Measurements from ENCODE around the gene MRPL41. TPM values are rescaled to one million over a fixed set of nuclear protein-coding genes. Genes with fewer than 3 reads are reported as not detected.
"Not testable (repeated sequence)": the region's sequence is repeated elsewhere in the genome, so short reads cannot be mapped to it uniquely, and the experiment has no call there.

Gene MRPL41
- polyA plus RNA-seq, 12 donors, result 15.2 to 30.8 (median 18.1) TPM; not detected in 1

DNA sequence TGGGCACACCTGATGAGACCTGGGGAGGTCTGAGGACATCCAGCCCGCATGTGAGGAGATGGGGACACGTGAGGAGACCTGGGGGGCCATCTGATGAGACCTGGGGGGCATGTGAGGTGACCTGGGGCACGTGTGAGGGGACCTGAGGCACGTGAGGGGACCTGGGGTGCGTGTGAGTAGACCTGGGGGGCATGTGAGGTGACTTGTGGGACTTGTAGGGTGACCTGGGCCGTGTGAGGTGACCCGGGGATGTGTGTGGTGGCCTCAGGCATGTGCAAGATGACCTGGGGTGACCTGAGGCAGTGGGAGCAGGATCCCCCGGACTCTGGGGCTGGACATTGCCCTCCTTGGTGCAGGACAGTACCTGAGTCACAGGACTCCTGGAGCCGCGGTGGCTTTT lies 32.1 kb upstream of the MRPL41 start:
- no peak for DNase-seq

GRCh38 chr9:137520614-137521404 lies 30.9 kb upstream of the MRPL41 start:
- no peak for DNase-seq

- DNase-seq, result no peak
Measured at GRCh38 chr9:137521405-137521985, 30.2 kb upstream of the MRPL41 start.

GRCh38 chr9:137522746-137523455 lies 28.8 kb upstream of the MRPL41 start:
- no peak for DNase-seq

- DNase-seq, result no peak
Measured at GRCh38 chr9:137524161-137524980, 27.3 kb upstream of the MRPL41 start.

DNA sequence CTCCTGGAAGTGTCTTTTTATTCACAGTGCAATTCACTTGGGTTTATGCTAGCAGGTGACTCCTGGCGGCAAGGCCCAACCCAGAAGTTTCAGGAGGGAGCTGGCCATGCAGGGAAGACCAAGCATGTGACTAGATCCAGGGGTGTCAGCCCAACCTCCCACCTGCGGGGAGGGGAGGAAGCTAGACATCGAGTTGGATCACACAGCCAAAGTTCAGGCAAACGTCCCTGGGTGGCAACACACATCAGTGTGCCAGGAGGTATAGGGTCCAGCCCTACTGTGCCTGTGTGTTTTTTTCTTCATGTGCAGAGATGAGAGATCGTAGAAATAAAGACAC lies 26.7 kb upstream of the MRPL41 start:
- DNase-seq, result no peak

GRCh38 chr9:137530331-137530730 lies 21.3 kb upstream of the MRPL41 start:
- DNase-seq, result no peak

DNA sequence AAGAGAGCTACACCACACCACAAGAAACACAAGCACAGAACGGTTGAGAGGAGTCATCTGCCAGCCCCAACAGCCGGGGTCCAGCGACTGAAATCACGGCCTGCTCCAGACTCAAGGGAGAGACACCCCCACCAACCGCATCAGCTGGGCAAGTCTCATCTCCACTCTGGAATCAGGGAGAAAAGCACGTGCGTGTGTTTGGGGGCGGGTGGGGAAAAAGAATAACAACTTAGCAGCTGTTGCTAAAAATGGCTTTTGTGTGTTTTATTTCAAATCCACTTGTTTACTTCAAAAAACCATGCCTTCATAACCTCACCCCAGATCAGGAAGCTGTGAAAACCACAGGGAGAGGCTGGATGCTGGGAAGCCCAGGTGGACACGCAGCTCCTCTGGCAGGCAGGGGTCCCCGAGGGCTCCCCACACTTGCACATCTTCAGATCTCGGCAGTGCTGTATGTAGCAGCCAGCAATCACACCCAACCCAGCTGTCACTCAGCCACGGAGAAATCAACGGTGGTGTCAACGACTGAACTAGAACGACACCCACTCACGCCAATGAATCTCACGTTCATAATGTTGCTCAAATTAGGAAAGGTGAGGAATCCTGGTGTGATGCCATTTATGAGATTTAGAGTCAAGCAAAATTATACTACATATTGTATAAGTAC lies 20.4 kb upstream of the MRPL41 start:
- no peak for DNase-seq

DNA sequence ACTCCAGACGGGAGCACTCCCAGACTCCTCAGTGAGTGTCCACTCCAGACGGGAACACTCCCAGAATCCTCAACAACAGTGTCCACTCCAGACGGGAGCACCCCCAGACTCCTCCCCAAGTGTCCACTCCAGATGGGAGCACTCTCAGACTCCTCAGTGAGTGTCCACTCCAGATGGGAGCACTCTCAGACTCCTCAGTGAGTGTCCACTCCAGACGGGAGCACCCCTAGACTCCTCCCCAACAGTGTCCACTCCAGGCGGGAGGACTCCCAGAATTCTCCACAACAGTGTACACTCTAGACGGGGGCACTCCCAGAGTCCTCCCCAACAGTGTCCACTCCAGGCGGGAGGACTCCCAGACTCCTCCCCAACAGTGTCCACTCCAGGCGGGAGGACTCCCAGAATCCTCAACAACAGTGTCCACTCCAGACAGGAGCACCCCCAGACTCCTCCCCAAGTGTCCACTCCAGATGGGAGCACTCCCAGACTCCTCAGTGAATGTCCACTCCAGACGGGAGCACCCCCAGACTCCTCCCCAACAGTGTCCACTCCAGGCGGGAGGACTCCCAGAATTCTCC lies 18.7 kb upstream of the MRPL41 start:
- DNase-seq, result not testable (repeated sequence)

- no peak for DNase-seq
Measured at GRCh38 chr9:137534256-137535119, 17.2 kb upstream of the MRPL41 start.

- no peak for DNase-seq
Measured at GRCh38 chr9:137535120-137535428, 16.6 kb upstream of the MRPL41 start.

- not testable (repeated sequence) for DNase-seq
Measured at GRCh38 chr9:137536594-137537131, 15.0 kb upstream of the MRPL41 start.

GRCh38 chr9:137538058-137538457 lies 13.6 kb upstream of the MRPL41 start:
- no peak for DNase-seq

GRCh38 chr9:137540536-137540935 lies 11.1 kb upstream of the MRPL41 start:
- DNase-seq, result no peak

- DNase-seq, result no peak
Measured at GRCh38 chr9:137542486-137542885, 9.2 kb upstream of the MRPL41 start.

DNA sequence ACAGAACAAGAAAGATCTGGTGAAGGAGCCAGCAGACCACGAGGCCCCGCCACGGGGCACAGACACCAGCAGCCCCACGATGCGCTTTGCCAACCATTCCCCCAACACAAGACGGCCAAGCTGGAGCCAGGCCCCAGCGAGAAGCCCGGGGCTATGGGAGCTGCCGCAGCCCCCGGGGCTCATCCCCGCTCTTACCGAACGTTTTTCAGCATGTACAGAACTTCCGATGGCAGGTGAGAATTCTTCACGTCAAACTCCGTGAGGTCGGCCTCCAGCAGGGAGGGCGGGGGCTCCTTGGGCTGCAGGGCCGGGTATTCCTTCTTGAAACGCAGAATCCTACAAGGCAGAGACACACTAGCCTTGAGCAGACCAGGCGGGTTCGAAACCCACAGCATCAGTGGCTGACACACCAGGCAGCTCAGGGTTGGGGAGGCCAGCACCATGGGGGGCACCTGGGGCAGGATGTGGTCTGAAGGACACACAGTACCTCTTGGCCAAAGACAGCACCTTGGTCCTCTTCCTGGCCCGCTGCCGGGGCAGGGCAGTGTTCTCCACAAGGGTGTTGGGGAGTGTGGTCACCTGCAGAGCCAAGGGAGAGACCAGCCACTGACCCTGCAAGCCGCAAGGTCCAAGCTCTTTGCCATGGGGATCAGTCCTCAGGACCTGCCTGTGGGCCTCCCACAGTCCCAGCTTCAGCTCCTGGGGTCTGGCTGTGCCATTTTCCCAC lies 8.3 kb upstream of the MRPL41 start:
- DNase-seq, result no peak

DNA sequence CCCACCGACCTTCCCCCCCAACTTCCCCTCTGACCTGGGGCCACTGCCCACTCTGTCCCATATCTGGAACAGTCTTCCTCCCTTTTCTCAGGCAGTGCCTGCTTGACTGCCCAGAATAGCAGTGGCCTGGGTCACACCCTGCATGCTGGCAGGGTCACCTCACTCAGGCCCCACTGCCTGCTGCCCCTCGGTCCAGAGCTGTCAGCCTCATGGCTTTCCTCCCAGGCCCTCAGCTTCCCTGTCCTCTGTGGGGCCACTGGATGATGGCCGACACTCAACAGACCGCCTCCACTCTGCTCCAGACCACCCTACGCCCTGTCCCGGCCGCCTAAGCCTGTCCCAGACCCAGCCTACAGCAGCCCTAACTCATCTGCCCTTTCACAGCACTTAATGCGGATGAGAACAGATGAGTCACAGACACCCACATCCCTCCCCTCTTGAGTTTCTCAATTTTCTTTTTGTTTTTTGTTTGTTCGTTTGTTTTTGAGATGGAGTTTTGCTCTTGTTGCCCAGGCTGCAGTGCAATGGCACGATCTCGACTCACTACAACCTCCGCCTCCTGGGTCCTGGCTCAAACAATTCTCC lies 7.4 kb upstream of the MRPL41 start:
- DNase-seq, result no peak

GRCh38 chr9:137545123-137545522 lies 6.6 kb upstream of the MRPL41 start:
- DNase-seq, result no peak

Measured in muscle of arm (tissue), 12 donors.